Measurements from ENCODE around the gene FBXO44. TPM values are rescaled to one million over a fixed set of nuclear protein-coding genes. Genes with fewer than 3 reads are reported as not detected.

FBXO44 gene
- total and polyA plus RNA-seq, 10 donors: 15.3 to 39.4 (median 24.6) TPM

GRCh38 chr1:11681071-11681771 lies 26.5 kb downstream of the FBXO44 start, which contains the start of gene MAD2L2:
TSS of gene MAD2L2 (minus strand) at chr1:11681148. CDS start at chr1:11680601, 547 bp downstream.
- Histone ChIP-seq H3K27ac (peak within 1 kb of the TSS; percentile 83 to 92 (median 88)), H3K4me1 (peaks cover 4 to 44% (median 27%) of the 10 kb centered on the region in 6 donors), H3K36me3 (peaks cover 0 to 16% (median 9%) of the 10 kb centered on the region in 6 donors), H3K9me3 (no peaks in the 10 kb centered on the region), H3K27me3 (replicated peaks in 1 of 7) (peaks cover 0 to 31% (median 0%) of the 10 kb centered on the region in 7 donors), H3K4me3 (peak within 1 kb of the TSS; percentile 71 to 98 (median 82))
- 0 to 1% (median 1%) methylated on average over 46 to 71 of the region's 71 CpGs for WGBS, 5 donors
- TF ChIP-seq POLR2A (IDR thresholded peaks at IDR 0.05): no peak
- peak; percentile 90 to 92 (median 91) for TF ChIP-seq POLR2AphosphoS5 (IDR thresholded peaks at IDR 0.05)
- peak in 2 of 11 experiments; percentile 7 to 31 for TF ChIP-seq CTCF (IDR thresholded peaks at IDR 0.05 in 8 of 11, conservative IDR thresholded peaks at IDR 0.05 in 3 of 11)
- DNase-seq: peak; percentile 97
- intact Hi-C loops (cut with DNase I; ENCODE audit: low total_unique reads): no loop called here

- H3K4me3 ChIP-seq: peak overlapping the region in 2 of 8 donors; percentile 71 to 84
- H3K27me3 ChIP-seq (replicated peaks in 1 of 7): peaks cover 0 to 38% (median 0%) of the 10 kb centered on the region in 7 donors
- peaks cover 4 to 39% (median 27%) of the 10 kb centered on the region in 6 donors for H3K4me1 ChIP-seq
- DNase-seq: no peak
- H3K36me3 ChIP-seq: peaks cover 0 to 5% (median 2%) of the 10 kb centered on the region in 6 donors
- intact Hi-C loops (cut with DNase I; ENCODE audit: low total_unique reads): no loop called here
- WGBS, 5 donors: 54 to 67% (median 66%) methylated on average over 7 of the region's 7 CpGs
- H3K9me3 ChIP-seq: no peaks in the 10 kb centered on the region
- peak overlapping the region in 1 of 8 donors; percentile 92 for H3K27ac ChIP-seq
- TF ChIP-seq CTCF (IDR thresholded peaks at IDR 0.05 in 8 of 11, conservative IDR thresholded peaks at IDR 0.05 in 3 of 11) (no peak), POLR2A (IDR thresholded peaks at IDR 0.05) (no peak), POLR2AphosphoS5 (IDR thresholded peaks at IDR 0.05) (no peak)
These were observed 27.7 kb downstream of the FBXO44 start for GRCh38 chr1:11682287-11682771.

GRCh38 chr1:11682799-11683198 lies 28.1 kb downstream of the FBXO44 start:
- no peak overlapping the region for H3K27ac ChIP-seq
- WGBS, 5 donors: 50 to 81% (median 71%) methylated on average over 1 of the region's 1 CpG
- intact Hi-C loops (cut with DNase I; ENCODE audit: low total_unique reads): no loop called here
- H3K4me3 ChIP-seq: no peak overlapping the region
- H3K4me1 ChIP-seq: peaks cover 4 to 36% (median 27%) of the 10 kb centered on the region in 6 donors
- peaks cover 0 to under 1% (median 0%) of the 10 kb centered on the region in 6 donors for H3K36me3 ChIP-seq
- no peaks in the 10 kb centered on the region for H3K9me3 ChIP-seq
- DNase-seq: no peak
- TF ChIP-seq POLR2AphosphoS5 (IDR thresholded peaks at IDR 0.05) (no peak), CTCF (IDR thresholded peaks at IDR 0.05 in 8 of 11, conservative IDR thresholded peaks at IDR 0.05 in 3 of 11) (no peak), POLR2A (IDR thresholded peaks at IDR 0.05) (no peak)
- peaks cover 0 to 43% (median 0%) of the 10 kb centered on the region in 7 donors for H3K27me3 ChIP-seq (replicated peaks in 1 of 7)

GRCh38 chr1:11684070-11684469 lies 29.4 kb downstream of the FBXO44 start:
- H3K27me3 ChIP-seq (replicated peaks in 1 of 7): peaks cover 0 to 56% (median 8%) of the 10 kb centered on the region in 7 donors
- no peaks in the 10 kb centered on the region for H3K9me3 ChIP-seq
- WGBS, 5 donors: 63 to 74% (median 64%) methylated on average over 7 of the region's 7 CpGs
- DNase-seq: no peak
- no peaks in the 10 kb centered on the region for H3K36me3 ChIP-seq
- TF ChIP-seq CTCF (IDR thresholded peaks at IDR 0.05 in 8 of 11, conservative IDR thresholded peaks at IDR 0.05 in 3 of 11) (no peak), POLR2A (IDR thresholded peaks at IDR 0.05) (no peak), POLR2AphosphoS5 (IDR thresholded peaks at IDR 0.05) (no peak)
- intact Hi-C loops (cut with DNase I; ENCODE audit: low total_unique reads): no loop called here
- H3K27ac ChIP-seq: no peak overlapping the region
- no peak overlapping the region for H3K4me3 ChIP-seq
- peaks cover 4 to 27% (median 24%) of the 10 kb centered on the region in 6 donors for H3K4me1 ChIP-seq
